ENCODE measurements around the gene CBX8.

Gene CBX8

DNA sequence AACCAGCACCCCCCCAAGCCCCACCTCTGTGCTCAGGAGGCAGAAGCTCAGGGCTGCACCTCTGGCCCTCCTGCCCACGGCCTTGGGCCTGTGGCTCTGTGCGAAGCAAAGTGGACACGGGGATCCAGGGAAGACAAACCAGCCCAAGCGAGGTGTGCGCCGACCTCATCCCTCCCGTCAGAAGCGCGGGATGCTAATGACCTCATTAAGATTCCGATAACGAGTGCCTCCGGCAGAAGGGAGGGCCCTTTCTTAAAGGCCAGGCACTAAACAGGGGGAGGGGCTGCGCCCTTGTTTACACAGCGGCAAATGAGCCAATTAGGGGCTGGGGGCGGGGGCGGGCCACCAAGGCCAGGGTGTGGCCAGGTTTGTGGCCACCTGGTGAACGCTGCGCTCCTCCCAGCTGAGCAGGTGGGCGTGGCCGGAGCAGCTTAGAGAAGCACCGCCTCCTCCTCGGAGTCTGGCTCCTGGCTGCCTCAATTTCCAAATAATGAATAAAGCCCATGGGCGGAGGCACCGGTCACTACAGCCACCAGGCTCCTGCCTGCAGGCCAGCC lies 39.2 kb upstream of the CBX8 start:
- no peak for DNase-seq (ENCODE audit: extremely low spot score)
- POLR2A ChIA-PET: interaction anchor here (0.6 to 1.8 kb wide), 3 partner anchors 32 to 90 kb away, joined by 3 to 7 read pairs (median 4); partner anchors contain the start of gene CBX8
- CTCF ChIA-PET: interaction anchor here (1.1 to 3.3 kb wide), 12 partner anchors 10 to 134 kb away, joined by 3 to 48 read pairs (median 6); partner anchors contain the start of gene CBX8
- TF ChIP-seq, protein P1, sequence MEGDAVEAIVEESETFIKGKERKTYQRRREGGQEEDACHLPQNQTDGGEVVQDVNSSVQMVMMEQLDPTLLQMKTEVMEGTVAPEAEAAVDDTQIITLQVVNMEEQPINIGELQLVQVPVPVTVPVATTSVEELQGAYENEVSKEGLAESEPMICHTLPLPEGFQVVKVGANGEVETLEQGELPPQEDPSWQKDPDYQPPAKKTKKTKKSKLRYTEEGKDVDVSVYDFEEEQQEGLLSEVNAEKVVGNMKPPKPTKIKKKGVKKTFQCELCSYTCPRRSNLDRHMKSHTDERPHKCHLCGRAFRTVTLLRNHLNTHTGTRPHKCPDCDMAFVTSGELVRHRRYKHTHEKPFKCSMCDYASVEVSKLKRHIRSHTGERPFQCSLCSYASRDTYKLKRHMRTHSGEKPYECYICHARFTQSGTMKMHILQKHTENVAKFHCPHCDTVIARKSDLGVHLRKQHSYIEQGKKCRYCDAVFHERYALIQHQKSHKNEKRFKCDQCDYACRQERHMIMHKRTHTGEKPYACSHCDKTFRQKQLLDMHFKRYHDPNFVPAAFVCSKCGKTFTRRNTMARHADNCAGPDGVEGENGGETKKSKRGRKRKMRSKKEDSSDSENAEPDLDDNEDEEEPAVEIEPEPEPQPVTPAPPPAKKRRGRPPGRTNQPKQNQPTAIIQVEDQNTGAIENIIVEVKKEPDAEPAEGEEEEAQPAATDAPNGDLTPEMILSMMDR (IDR thresholded peaks at IDR 0.05; ENCODE audit: control extremely low read depth, extremely low read depth, low read depth, missing control alignments): no peak

DNA sequence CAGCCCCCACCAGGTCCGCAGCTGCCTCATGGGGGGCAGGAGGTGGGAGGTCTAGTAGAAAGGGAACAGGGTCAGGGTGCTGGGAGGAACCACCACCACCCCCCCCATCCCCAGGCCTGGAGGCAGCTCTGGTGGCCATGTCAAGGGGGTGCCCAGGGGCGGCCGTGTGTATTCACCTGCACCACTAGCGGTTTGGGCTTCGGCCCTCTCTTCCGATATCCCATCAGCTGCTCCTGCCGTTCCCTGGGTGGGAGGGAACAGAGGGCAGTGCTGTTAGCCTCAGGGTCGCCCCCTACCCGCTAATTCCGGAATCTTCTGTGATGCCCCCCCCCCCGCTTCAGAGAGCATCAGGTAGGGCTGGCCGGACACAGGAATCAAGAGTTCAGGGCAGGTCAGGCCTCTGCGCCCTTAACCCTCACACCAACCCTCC lies 38.6 kb upstream of the CBX8 start:
- POLR2A ChIA-PET: interaction anchor here (1.8 kb wide), 1 partner anchor 39 kb away, joined by 4 read pairs; the partner anchor contains the start of gene CBX8
- CTCF ChIA-PET: interaction anchor here (0.7 to 3.3 kb wide), 18 partner anchors 9 to 194 kb away, joined by 3 to 48 read pairs (median 4); partner anchors contain the start of gene CBX8
- TF ChIP-seq, protein P1 (IDR thresholded peaks at IDR 0.05; ENCODE audit: control extremely low read depth, extremely low read depth, low read depth, missing control alignments): no peak
- no peak for DNase-seq (ENCODE audit: extremely low spot score)

DNA sequence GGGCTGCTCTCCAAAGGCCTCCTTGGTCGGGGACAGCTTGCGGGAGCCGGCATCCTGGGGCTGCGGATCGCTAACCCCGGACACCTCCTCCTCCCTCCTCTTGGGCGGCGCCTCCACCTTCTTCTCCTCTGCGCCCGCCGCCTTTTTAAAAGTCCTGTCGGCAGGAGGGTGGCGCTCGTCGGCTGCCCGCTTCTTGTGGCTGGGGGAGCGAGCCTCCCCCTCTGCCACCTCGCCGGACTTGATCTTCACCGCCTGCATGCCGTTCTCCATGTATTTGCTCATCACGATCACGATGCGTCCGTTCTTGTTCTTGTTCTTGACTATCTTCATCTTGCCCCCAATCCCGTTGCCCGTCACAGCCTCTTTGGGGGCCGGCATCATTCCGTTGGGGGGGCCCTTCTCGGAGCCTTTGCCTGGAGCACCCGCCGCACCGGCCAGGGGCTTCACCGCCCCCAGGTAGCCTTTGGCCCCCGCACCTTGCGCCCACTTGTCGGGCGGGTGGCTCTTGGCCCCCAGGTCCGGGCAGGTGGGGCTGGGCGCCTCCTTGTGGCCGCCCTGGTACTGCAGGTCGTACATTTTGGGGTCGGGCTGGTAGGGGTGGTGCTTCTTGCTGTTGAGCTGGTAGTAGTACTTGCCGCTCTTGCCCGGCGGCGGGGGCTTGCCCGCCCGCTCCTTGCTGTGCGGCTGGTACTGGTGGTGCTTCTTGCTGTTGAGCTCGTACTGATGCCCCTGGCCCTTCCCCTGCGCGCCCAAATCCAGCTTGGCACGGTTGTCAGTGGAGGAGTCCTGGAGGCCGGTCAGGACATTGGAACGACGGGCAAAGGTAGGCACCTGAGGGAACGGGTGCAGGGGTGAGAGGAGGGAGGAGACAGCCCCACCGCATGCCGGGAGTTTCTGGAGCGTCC lies 37.9 kb upstream of the CBX8 start:
- TF ChIP-seq, protein P1 (IDR thresholded peaks at IDR 0.05; ENCODE audit: control extremely low read depth, extremely low read depth, low read depth, missing control alignments): peak; percentile 77
- no peak for DNase-seq (ENCODE audit: extremely low spot score)
- ChIA-PET POLR2A (no interaction called here), CTCF (interaction anchor here (0.6 to 3.3 kb wide), 19 partner anchors 8 to 195 kb away, joined by 3 to 48 read pairs (median 4); partner anchors contain the start of gene CBX8)

DNA sequence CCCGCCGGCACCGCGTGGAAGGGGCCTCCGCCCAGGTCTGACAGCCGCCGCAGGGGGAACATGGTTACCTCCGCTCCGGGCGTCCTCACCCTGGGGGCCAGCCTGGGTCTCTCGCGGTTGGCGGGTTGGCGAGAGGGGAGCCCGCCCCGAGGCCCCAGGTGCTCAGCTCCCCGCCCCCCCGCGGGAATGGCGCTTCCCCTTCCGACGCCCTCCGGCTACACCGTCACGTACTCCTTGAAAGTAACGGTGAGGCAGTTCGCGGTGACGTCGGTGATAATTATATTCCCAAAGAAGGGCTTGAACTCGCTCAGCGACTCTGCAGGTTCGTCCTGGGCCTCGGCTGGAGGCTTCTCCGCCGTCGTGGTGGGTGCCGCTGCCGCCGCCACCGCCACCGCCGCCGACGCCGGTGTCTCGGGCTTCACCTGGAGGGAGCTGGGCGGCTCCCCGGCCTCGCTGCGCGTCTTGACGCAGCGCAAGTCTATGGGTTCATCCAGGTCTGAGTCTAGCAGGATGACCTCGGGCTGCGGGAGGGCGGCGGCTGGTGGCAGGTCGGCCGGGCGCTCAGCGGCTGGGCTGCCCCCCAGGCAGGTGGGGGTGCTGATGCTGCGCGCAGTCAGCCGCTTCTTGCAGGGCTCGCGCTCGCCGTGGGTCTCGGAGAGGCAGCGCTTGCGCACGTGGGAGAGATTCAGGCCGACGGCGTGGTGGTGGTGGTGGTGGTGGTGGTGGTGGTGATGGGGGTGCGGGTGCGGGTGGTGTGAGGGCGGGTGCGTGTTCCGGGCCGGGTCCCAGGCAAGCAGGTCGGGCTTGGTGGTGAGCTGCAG lies 37.1 kb upstream of the CBX8 start:
- DNase-seq (ENCODE audit: extremely low spot score): no peak
- ChIA-PET POLR2A (no interaction called here), CTCF (interaction anchor here (0.7 to 2.0 kb wide), 4 partner anchors 16 to 45 kb away, joined by 3 to 5 read pairs (median 3); no protein-coding TSS in a partner anchor)
- TF ChIP-seq, protein P1 (IDR thresholded peaks at IDR 0.05; ENCODE audit: control extremely low read depth, extremely low read depth, low read depth, missing control alignments): no peak

DNA sequence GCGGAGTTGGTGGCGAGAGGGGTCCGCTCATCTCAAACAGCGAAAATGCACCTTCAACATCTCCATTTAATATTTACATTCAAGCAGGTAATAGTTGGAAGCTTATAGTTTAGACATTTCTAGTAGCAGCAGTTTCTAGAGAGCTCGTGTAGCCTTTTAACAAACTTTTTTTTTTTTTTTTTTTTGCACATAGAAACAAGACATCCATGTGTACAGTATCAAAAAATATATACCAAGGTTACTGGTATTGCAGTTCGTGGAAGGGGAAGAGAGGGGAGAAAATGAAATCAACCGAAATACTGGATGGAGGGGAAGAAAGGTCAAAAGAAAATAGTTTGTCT lies 36.2 kb upstream of the CBX8 start:
- CTCF ChIA-PET: interaction anchor here (0.7 to 1.3 kb wide), 4 partner anchors 11 to 44 kb away, joined by 3 read pairs; no protein-coding TSS in a partner anchor
- TF ChIP-seq, protein P1 (IDR thresholded peaks at IDR 0.05; ENCODE audit: control extremely low read depth, extremely low read depth, low read depth, missing control alignments): no peak
- POLR2A ChIA-PET: no interaction called here
- DNase-seq (ENCODE audit: extremely low spot score): no peak

Measured in GM10248 (cell line).